Omental fat pad (tissue), 4 donors: ENCODE results near the gene CDH6. TPM values are rescaled to one million over a fixed set of nuclear protein-coding genes. Genes with fewer than 3 reads are reported as not detected.

Experiments
- ATAC-seq: fragments of 150-250 bp; one replicate; pipeline ENCODE4 v1.9.1; 2016; ENCODE audit warnings: mild to moderate bottlenecking, moderate library complexity; ENCODE audit not compliant: low FRiP score
- DNase-seq: peaks from one replicate; pipeline ENCODE4 v3.0.0-alpha.2; 2019; ENCODE audit warnings: low spot score
- total RNA-seq, 4 donors: library from RNA; depleted of rRNA; stranded (reverse); fragments of >200 nt; gene quantifications; one replicate each; pipeline ENCODE4 v1.1.0, GENCODE V29; 2016
- TF ChIP-seq, protein P1 (sequence below), 3 donors: fragments of 450-650 bp; IDR thresholded peaks; one replicate each; pipeline ENCODE4 v1.5.1; 2016 to 2017; ENCODE audit warnings: antibody characterized with exemption in 3 of 3, mild to moderate bottlenecking in 3 of 3, moderate library complexity in 2 of 3

Gene CDH6
- total RNA-seq, 4 donors from 2014 or later = 7.0 to 34.7 (median 18.0) TPM

DNA sequence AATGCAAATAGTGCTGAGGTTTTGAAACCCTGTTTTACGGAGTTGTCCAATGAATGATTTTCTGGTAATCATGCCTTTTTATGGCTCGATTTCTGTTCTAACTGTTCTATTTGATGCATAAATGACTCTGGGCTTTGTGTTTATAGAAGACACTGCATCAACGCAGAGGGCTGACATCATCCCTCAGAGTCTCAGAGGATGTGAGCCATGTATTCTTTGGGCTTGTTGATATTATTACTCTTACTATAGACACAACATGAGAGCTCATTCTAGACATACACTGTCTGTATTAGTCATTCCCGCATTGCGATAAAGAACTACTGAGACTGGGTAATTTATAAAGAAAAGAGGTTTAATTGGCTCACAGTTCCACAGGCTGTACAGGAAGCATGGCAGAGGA, 31.6 kb downstream of the CDH6 start:
- no peak for ATAC-seq
- TF ChIP-seq, protein P1, sequence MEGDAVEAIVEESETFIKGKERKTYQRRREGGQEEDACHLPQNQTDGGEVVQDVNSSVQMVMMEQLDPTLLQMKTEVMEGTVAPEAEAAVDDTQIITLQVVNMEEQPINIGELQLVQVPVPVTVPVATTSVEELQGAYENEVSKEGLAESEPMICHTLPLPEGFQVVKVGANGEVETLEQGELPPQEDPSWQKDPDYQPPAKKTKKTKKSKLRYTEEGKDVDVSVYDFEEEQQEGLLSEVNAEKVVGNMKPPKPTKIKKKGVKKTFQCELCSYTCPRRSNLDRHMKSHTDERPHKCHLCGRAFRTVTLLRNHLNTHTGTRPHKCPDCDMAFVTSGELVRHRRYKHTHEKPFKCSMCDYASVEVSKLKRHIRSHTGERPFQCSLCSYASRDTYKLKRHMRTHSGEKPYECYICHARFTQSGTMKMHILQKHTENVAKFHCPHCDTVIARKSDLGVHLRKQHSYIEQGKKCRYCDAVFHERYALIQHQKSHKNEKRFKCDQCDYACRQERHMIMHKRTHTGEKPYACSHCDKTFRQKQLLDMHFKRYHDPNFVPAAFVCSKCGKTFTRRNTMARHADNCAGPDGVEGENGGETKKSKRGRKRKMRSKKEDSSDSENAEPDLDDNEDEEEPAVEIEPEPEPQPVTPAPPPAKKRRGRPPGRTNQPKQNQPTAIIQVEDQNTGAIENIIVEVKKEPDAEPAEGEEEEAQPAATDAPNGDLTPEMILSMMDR (IDR thresholded peaks at IDR 0.05) = no peak

DNA sequence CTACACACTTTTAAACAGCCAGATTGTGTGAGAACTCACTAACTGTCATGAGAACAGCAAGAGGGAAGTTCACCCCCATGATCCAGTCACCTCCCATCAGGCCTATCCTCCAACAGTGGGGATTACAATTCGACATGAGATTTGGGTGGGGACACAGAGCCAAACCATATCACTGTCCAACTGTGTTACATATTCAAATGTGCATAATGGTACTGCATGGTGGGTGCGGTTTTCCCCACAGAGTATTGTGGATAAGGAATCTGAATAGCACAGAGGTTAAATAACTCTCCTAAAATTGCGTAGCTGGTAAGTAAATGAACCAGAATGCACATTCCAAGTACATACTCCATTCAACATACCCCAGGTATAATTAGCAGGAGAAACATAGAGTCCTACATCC, 32.1 kb downstream of the CDH6 start:
- DNase-seq (no peak), ATAC-seq (no peak)
- TF ChIP-seq, protein P1 (IDR thresholded peaks at IDR 0.05) = no peak

More for the DNA sequence above, 31.6 kb downstream of the CDH6 start:
- no peak for DNase-seq

DNA sequence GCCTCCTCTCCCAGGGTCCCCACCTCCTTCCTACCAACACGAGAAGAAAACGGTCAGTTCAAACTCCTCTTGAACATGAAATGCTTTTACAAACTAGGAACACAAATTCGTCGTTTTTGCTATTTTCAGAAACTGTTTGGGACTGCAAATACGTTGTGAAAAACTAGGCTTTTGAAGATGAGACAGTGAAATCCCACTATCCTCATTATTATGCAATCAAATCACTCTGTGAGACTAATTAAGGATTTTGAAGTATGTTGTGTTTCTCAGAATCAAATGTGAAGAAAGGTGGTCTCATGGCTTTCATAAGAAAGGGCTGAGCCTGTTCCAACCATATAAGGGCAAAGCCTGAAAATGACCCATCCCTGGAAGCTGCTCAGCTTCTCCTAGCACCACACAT, 33.2 kb downstream of the CDH6 start:
- TF ChIP-seq, protein P1 (IDR thresholded peaks at IDR 0.05) = no peak
- ATAC-seq (no peak), DNase-seq (no peak)

DNA sequence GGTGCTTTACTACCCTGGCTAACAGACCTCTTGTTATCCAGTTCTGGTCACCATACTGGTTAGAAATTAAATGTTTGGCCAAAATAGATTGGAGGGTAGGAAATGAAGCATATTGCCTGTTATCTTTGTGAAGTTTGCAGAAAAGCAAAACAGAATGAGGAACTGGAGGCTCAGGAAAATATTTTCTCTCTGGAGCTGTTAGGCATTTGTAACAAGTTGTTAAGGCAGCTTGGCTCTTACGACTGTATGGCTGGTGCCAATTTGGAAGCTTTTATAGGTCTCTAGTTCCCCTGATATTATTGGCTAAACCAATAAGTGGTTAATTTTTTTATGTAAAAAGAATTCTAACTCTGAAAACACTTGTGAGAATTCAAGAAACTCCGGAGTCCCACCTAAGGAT, 35.8 kb downstream of the CDH6 start:
- DNase-seq (no peak), ATAC-seq (no peak)
- TF ChIP-seq, protein P1 (IDR thresholded peaks at IDR 0.05) = no peak

DNA sequence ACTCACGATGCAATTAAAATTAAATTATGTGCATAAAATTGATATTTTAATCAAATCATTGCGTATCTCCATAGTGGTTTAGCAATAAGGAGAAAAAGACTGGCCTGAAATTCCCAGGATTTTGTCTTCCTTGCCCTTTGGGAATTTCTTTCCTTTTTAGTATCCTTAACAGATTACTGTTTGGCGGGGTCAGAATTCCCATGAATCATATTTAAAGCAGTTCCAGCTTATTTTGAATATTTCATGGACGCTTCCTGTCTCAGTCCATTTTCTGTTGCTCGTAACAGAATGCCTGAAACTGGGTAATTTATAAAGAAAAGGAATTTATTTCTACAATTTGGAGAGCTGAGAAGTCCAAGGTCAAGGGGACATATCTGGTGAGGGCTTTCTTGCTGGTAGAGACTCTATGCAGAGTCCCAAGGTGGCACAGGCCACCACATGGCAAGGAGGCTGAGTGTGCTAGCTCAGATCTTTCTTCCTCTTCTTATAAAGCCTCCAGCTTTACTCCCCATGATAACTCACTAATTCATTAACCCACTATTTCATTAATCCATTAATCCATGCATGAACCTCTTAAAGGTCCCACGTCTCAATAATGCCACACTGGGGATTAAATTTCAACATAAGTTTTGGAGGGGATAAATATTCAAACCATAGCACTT, 37.8 kb downstream of the CDH6 start:
- DNase-seq (no peak), ATAC-seq (no peak)

DNA sequence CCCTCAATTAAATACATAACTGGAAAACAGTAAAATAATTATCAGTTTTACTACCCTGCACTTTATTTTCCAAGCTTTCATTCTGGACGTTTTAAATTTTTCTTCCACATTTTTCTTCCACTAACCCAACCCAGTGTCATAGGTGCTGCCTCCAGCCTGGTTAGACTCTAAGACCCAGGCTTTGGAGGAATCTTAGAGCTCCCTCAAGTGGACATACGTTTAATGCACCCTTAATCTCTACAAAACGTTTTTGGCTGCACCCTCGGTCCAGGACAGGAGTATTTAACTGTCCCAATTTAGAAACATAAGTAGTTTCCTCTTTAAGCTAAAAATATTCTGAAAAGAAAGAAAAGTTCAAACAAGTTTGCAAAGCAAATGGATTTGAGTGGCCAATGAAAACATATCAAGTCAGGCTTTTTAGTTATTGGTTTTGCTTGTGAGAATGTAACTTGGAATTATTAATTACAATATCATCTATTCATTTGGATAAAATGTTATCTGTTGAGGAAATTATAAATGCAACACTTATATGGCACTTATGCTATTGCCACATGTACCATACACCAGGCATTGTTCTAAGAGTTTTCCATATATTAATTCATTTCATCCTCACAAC, 38.9 kb downstream of the CDH6 start:
- TF ChIP-seq, protein P1 (IDR thresholded peaks at IDR 0.05) = no peak
- DNase-seq = no peak
- ATAC-seq = peak; percentile 83

More for the DNA sequence above, 37.8 kb downstream of the CDH6 start:
- TF ChIP-seq, protein P1 (IDR thresholded peaks at IDR 0.05) = no peak

DNA sequence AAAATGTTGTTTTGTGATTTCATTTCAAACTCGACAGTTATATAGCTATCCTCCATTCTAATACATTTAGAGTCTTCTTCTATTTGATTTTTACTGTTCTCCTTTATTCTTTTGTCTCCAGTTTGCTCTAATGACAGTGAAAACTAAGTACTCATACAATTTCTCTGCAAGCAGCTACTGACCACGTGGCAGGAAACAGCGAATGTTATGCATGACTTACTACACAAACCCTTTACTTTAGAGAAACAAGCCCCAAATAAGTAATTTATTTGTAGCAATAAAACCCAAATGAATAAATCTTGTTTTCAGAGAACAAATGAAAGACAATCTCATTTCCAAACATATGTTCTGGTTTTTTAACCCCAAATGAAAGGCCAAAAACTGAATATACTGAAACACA, 41.9 kb downstream of the CDH6 start:
- DNase-seq (no peak), ATAC-seq (no peak)
- TF ChIP-seq, protein P1 (IDR thresholded peaks at IDR 0.05) = no peak
